ENCODE results near the gene PRKCA.
"Not testable (repeated sequence)": the region's sequence is repeated elsewhere in the genome, so short reads cannot be mapped to it uniquely, and the experiment has no call there.

PRKCA gene

DNA sequence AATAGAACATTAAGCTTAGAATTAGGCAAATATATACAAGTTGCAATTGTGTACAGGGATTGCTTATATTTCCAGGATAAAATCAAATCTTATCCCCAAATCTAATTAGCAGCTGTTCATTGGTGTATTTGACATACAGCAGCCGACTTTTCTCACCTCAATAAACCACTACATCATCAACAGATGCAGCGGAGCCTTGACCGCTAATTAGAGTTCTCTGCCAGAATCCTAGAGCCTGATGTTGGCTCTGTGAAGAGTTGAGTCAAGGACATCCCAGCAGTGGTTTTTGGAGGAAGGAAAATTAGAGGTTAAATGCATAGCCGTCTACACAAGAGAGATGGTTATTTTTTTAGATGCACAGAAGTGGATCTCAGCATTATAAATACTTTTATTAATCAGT lies 310.6 kb downstream of the PRKCA start:
- H3K27ac ChIP-seq: no peak overlapping the region
- peaks cover 4% of the 10 kb centered on the region for H3K9me3 ChIP-seq
- no peaks in the 10 kb centered on the region for H3K27me3 ChIP-seq
- H3K4me1 ChIP-seq (ENCODE audit: control insufficient read depth in 1 of 2, insufficient read depth in 1 of 2, low read depth in 1 of 2, low read length in 1 of 2): peaks cover 0 to 3% of the 10 kb centered on the region in 2 experiments
- TF ChIP-seq, protein P1, sequence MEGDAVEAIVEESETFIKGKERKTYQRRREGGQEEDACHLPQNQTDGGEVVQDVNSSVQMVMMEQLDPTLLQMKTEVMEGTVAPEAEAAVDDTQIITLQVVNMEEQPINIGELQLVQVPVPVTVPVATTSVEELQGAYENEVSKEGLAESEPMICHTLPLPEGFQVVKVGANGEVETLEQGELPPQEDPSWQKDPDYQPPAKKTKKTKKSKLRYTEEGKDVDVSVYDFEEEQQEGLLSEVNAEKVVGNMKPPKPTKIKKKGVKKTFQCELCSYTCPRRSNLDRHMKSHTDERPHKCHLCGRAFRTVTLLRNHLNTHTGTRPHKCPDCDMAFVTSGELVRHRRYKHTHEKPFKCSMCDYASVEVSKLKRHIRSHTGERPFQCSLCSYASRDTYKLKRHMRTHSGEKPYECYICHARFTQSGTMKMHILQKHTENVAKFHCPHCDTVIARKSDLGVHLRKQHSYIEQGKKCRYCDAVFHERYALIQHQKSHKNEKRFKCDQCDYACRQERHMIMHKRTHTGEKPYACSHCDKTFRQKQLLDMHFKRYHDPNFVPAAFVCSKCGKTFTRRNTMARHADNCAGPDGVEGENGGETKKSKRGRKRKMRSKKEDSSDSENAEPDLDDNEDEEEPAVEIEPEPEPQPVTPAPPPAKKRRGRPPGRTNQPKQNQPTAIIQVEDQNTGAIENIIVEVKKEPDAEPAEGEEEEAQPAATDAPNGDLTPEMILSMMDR (IDR thresholded peaks at IDR 0.05): no peak
- H3K36me3 ChIP-seq: no peaks in the 10 kb centered on the region
- no peak overlapping the region for H3K4me3 ChIP-seq (ENCODE audit: low read depth in 1 of 2, low read length in 1 of 2)

DNA sequence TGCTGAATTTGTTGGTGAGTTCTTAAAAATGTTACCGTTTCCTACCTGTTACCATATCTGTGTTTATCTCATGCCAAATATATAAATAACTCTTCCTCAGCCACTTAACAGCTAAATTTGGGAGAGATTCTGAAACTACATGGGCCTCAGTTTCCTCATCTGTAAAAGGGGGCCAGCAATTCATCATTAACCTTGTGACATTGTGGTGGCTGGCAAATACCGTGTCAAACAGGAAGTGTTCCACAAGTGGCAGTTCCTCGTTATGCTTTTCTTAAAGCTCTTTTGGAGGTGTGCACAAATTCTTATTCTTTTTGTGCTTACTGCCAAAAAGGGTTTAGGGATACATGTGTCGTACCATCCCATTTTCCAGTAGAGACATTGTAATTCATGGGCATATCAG lies 312.1 kb downstream of the PRKCA start:
- no peaks in the 10 kb centered on the region for H3K36me3 ChIP-seq
- peaks cover 4% of the 10 kb centered on the region for H3K9me3 ChIP-seq
- TF ChIP-seq, protein P1 (IDR thresholded peaks at IDR 0.05): no peak
- H3K4me1 ChIP-seq (ENCODE audit: control insufficient read depth in 1 of 2, insufficient read depth in 1 of 2, low read depth in 1 of 2, low read length in 1 of 2): peaks cover 0 to 3% of the 10 kb centered on the region in 2 experiments
- H3K4me3 ChIP-seq (ENCODE audit: low read depth in 1 of 2, low read length in 1 of 2): no peak overlapping the region
- no peak overlapping the region for H3K27ac ChIP-seq
- no peaks in the 10 kb centered on the region for H3K27me3 ChIP-seq

DNA sequence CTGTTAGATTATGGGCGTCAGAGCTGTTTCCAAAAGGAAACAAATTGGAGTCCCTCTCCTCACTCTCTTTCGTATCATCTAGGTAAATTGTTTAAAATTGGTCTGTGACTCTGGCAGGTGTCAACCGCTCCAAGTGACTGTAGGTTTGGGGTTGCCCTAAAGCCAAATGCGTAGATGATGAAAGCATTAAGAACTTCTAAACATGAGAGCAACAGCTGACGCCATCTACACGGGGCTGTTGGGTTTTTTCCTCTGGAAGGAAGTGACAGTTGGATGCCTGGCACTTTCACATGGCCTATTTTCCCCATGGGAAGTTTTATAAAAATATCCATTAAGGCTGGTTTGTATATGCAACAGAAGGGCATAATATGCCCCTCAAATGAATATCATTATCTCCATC lies 316.8 kb downstream of the PRKCA start:
- Histone ChIP-seq H3K27me3 (no peaks in the 10 kb centered on the region), H3K9me3 (no peaks in the 10 kb centered on the region), H3K4me1 (ENCODE audit: control insufficient read depth in 1 of 2, insufficient read depth in 1 of 2, low read depth in 1 of 2, low read length in 1 of 2) (no peaks in the 10 kb centered on the region), H3K36me3 (no peaks in the 10 kb centered on the region), H3K4me3 (ENCODE audit: low read depth in 1 of 2, low read length in 1 of 2) (no peak overlapping the region), H3K27ac (no peak overlapping the region)
- TF ChIP-seq, protein P1 (IDR thresholded peaks at IDR 0.05): no peak

DNA sequence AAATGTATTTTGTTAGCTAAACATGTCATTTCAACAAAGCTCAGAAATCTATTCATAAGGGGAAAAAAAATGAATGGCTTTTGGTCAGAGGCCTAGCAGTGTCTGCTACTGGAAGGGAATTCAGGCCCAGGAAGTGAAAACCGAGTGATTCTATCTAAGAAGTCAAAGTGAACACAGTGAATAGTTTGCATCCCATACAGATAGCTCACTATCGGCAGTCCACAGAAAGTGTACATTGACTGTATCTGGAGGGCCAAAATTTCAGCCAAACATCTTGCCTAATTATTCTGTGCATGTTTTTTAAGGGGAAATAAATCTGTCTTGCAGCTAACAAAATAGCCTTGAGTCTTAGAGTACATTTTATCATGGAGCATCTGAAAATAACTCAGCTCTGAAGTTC lies 318.1 kb downstream of the PRKCA start:
- TF ChIP-seq, protein P1 (IDR thresholded peaks at IDR 0.05): no peak
- no peaks in the 10 kb centered on the region for H3K9me3 ChIP-seq
- no peaks in the 10 kb centered on the region for H3K4me1 ChIP-seq (ENCODE audit: control insufficient read depth in 1 of 2, insufficient read depth in 1 of 2, low read depth in 1 of 2, low read length in 1 of 2)
- H3K4me3 ChIP-seq (ENCODE audit: low read depth in 1 of 2, low read length in 1 of 2): no peak overlapping the region
- no peaks in the 10 kb centered on the region for H3K27me3 ChIP-seq
- H3K27ac ChIP-seq: no peak overlapping the region
- no peaks in the 10 kb centered on the region for H3K36me3 ChIP-seq

DNA sequence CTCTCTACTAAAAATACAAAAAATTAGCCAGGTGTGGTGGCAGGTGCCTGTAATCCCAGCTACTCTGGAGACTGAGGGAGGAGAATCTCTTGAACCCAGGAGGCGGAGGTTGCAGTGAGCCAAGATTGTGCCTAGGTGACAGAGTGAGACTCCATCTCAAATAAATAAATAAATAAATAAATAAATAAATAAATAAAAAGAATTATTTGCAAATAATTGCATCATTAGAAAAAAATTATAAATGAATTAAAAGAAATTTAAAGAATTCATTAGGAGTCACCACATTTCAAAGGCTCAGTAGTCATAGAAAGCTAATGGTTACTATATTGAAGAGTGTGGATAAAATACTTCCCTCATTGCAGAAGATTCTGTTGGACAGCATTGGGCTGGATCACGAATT lies 322.2 kb downstream of the PRKCA start:
- H3K9me3 ChIP-seq; H3K27me3 ChIP-seq; H3K36me3 ChIP-seq; H3K4me3 ChIP-seq (ENCODE audit: low read depth in 1 of 2, low read length in 1 of 2); H3K27ac ChIP-seq; H3K4me1 ChIP-seq (ENCODE audit: control insufficient read depth in 1 of 2, insufficient read depth in 1 of 2, low read depth in 1 of 2, low read length in 1 of 2): not testable (repeated sequence)

DNA sequence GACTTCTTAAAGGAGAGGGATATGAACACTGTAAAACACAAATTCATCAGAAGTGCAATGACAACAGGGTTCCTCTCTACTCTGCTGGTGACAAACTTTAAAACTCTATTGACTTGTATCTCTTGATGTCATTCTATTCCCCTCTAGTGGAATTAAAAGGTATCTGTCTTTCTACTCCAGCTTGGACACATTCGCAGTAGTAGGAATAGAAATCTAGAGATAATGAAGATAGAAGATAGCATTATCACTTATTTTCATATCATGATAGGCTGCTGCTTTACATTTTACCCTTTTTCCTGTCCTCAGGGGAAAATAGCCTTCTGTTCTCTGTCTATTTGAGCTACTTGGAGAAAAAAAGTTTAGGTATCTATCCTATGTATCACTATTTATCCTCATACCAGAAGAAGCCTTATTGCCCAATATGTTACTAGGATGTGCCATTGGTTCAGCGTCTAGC lies 322.9 kb downstream of the PRKCA start:
- Histone ChIP-seq H3K27me3 (peaks cover 4% of the 10 kb centered on the region), H3K27ac (no peak overlapping the region), H3K4me3 (ENCODE audit: low read depth in 1 of 2, low read length in 1 of 2) (no peak overlapping the region), H3K36me3 (no peaks in the 10 kb centered on the region), H3K9me3 (no peaks in the 10 kb centered on the region), H3K4me1 (ENCODE audit: control insufficient read depth in 1 of 2, insufficient read depth in 1 of 2, low read depth in 1 of 2, low read length in 1 of 2) (no peaks in the 10 kb centered on the region)
- TF ChIP-seq, protein P1 (IDR thresholded peaks at IDR 0.05): no peak

Data from neutrophil (primary cell).